Choroid plexus epithelial cell (primary cell): ENCODE data around the gene LMBR1.
"Not testable (repeated sequence)": the region's sequence is repeated elsewhere in the genome, so short reads cannot be mapped to it uniquely, and the experiment has no call there.

Source experiments
- DNase-seq: peaks from one replicate; pipeline ENCODE4 v3.0.0-alpha.2; 2010; ENCODE audit warnings: low read depth
- H3K4me3 ChIP-seq: 2 replicates; pipeline ENCODE4 v1.5.1; 2011; ENCODE audit warnings: low read depth, mild to moderate bottlenecking, control low read depth, low read length, moderate library complexity
- CTCF ChIP-seq: conservative IDR thresholded peaks from 2 replicates; pipeline ENCODE4 v1.5.1; 2011; ENCODE audit warnings: low read depth, mild to moderate bottlenecking, control low read depth, inconsistent platforms, low read length, moderate library complexity

Gene LMBR1

GRCh38 chr7:156854654-156855053, 38.3 kb downstream of the LMBR1 start:
- H3K4me3 ChIP-seq, result no peak overlapping the region
- no peak for TF ChIP-seq CTCF
- no peak for DNase-seq

GRCh38 chr7:156848979-156849378, 44.0 kb downstream of the LMBR1 start:
- TF ChIP-seq CTCF, result no peak
- DNase-seq, result no peak
- H3K4me3 ChIP-seq, result no peak overlapping the region

GRCh38 chr7:156845379-156846101, 47.4 kb downstream of the LMBR1 start:
- H3K4me3 ChIP-seq, result no peak overlapping the region
- DNase-seq, result no peak
- TF ChIP-seq CTCF, result no peak

- H3K4me3 ChIP-seq, DNase-seq: not testable (repeated sequence)
Observed at GRCh38 chr7:156843582-156843981, 49.4 kb downstream of the LMBR1 start.

- no peak for TF ChIP-seq CTCF
- DNase-seq, result no peak
- no peak overlapping the region for H3K4me3 ChIP-seq
Observed at GRCh38 chr7:156843157-156843556, 49.8 kb downstream of the LMBR1 start.

GRCh38 chr7:156842740-156843140, 50.2 kb downstream of the LMBR1 start:
- no peak overlapping the region for H3K4me3 ChIP-seq
- TF ChIP-seq CTCF, result no peak
- DNase-seq, result no peak

GRCh38 chr7:156842317-156842716, 50.7 kb downstream of the LMBR1 start:
- no peak overlapping the region for H3K4me3 ChIP-seq
- no peak for DNase-seq
- no peak for TF ChIP-seq CTCF

- no peak for TF ChIP-seq CTCF
- DNase-seq, result no peak
- no peak overlapping the region for H3K4me3 ChIP-seq
Observed at GRCh38 chr7:156841497-156841896, 51.5 kb downstream of the LMBR1 start.
